Liver (tissue), 9 donors: ENCODE results near the gene CBFA2T2. TPM values are rescaled to one million over a fixed set of nuclear protein-coding genes. Genes with fewer than 3 reads are reported as not detected.

Experiments
- DNase-seq: peaks from one replicate; pipeline ENCODE4 v3.0.0-alpha.2; 2017; ENCODE audit warnings: low spot score
- H3K27ac ChIP-seq, 2 donors: one replicate each; pipeline ENCODE4 v1.7.0; 2013; ENCODE audit warnings: inconsistent platforms in 2 of 2, low read length in 2 of 2, control low read depth in 1 of 2, low read depth in 1 of 2, mild to moderate bottlenecking in 1 of 2
- H3K27me3 ChIP-seq, 4 donors: one replicate each; pipeline versions ENCODE4 v1.6.1 to v1.7.0; 2013; ENCODE audit warnings: low read length in 3 of 4, inconsistent platforms in 1 of 4, mild to moderate bottlenecking in 1 of 4, moderate library complexity in 1 of 4; ENCODE audit not compliant: control insufficient read depth in 4 of 4, insufficient read depth in 4 of 4
- H3K36me3 ChIP-seq, 4 donors: one replicate each; pipeline versions ENCODE4 v1.6.1 to v1.7.0; 2013; ENCODE audit warnings: low read length in 3 of 4, mild to moderate bottlenecking in 3 of 4, low read depth in 1 of 4, moderate library complexity in 1 of 4; ENCODE audit not compliant: control insufficient read depth in 4 of 4, insufficient read depth in 3 of 4
- H3K4me1 ChIP-seq, 4 donors: one replicate each; pipeline versions ENCODE4 v1.6.1 to v1.7.0; 2013; ENCODE audit warnings: low read length in 3 of 4, mild to moderate bottlenecking in 3 of 4, moderate library complexity in 1 of 4; ENCODE audit not compliant: control insufficient read depth in 4 of 4, insufficient read depth in 4 of 4
- H3K4me3 ChIP-seq, 3 donors: one replicate each; pipeline versions ENCODE4 v1.6.1 to v1.7.0; 2013; ENCODE audit warnings: low read length in 3 of 3, control low read depth in 1 of 3, low read depth in 1 of 3, mild to moderate bottlenecking in 1 of 3
- H3K9ac ChIP-seq, 2 donors: one replicate each; pipeline ENCODE4 v1.7.0; 2013; ENCODE audit warnings: low read length in 2 of 2, mild to moderate bottlenecking in 2 of 2, moderate library complexity in 2 of 2, control low read depth in 1 of 2, low read depth in 1 of 2
- H3K9me3 ChIP-seq, 4 donors: one replicate each; pipeline versions ENCODE4 v1.6.1 to v1.7.0; 2013; ENCODE audit warnings: low read length in 3 of 4; ENCODE audit not compliant: control insufficient read depth in 4 of 4
- FOXA1 ChIP-seq: IDR thresholded peaks from 2 replicates; pipeline ENCODE4 v1.6.1; 2016; ENCODE audit warnings: antibody characterized with exemption
- FOXA2 ChIP-seq: IDR thresholded peaks from 2 replicates; pipeline ENCODE4 v1.6.1; 2016; ENCODE audit warnings: antibody characterized with exemption
- GABPA ChIP-seq, 2 donors: IDR thresholded peaks in 1 of 2; conservative IDR thresholded peaks in 1 of 2; 2 replicates each; pipeline ENCODE4 v1.6.1; 2016; ENCODE audit warnings: antibody characterized with exemption in 2 of 2, mild to moderate bottlenecking in 1 of 2, moderate library complexity in 1 of 2
- HNF4A ChIP-seq, 2 donors: conservative IDR thresholded peaks; 2 replicates each; pipeline ENCODE4 v1.6.1; 2016; ENCODE audit warnings: antibody characterized with exemption in 2 of 2, mild to moderate bottlenecking in 2 of 2
- HNF4G ChIP-seq: IDR thresholded peaks from 2 replicates; pipeline ENCODE4 v1.6.1; 2016; ENCODE audit warnings: antibody characterized with exemption
- JUND ChIP-seq, 2 donors: IDR thresholded peaks; 2 replicates each; pipeline ENCODE4 v1.6.1; 2016; ENCODE audit warnings: antibody characterized with exemption in 2 of 2
- NR2F2 ChIP-seq: IDR thresholded peaks from 2 replicates; pipeline ENCODE4 v1.6.1; 2016; ENCODE audit warnings: antibody characterized with exemption
- RAD21 ChIP-seq, 2 donors: IDR thresholded peaks; 2 replicates each; pipeline ENCODE4 v1.6.1; 2016; ENCODE audit warnings: antibody characterized with exemption in 2 of 2, mild to moderate bottlenecking in 2 of 2
- RXRA ChIP-seq, 2 donors: IDR thresholded peaks; 2 replicates each; pipeline ENCODE4 v1.6.1; 2017 to 2018; ENCODE audit warnings: antibody characterized with exemption in 2 of 2, mild to moderate bottlenecking in 1 of 2
- SP1 ChIP-seq: IDR thresholded peaks from 2 replicates; pipeline ENCODE4 v1.6.1; 2018; ENCODE audit warnings: antibody characterized with exemption, mild to moderate bottlenecking
- TAF1 ChIP-seq: conservative IDR thresholded peaks from 2 replicates; pipeline ENCODE4 v1.6.1; 2016; ENCODE audit warnings: antibody characterized with exemption, mild to moderate bottlenecking
- YY1 ChIP-seq: IDR thresholded peaks from 2 replicates; pipeline ENCODE4 v1.6.1; 2016; ENCODE audit warnings: antibody characterized with exemption, mild to moderate bottlenecking
- WGBS: extraction: QIAGEN DNeasy Blood & Tissue Kit; methylation state at CpG from one replicate; pipeline ENCODE4 v1.1.7; 2013; 5-methylcytosine and 5-hydroxymethylcytosine counted together
- polyA plus RNA-seq, 2 donors: library from polyadenylated mRNA; stranded (reverse) in 1 of 2; unstranded in 1 of 2; fragments of 200-250 nt in 1 of 2; fragments of >200 nt in 1 of 2; fragmentation: Nextera tagmentation in 1 of 2; extraction: Ambion mirVana in 1 of 2; gene quantifications; one replicate each; pipeline versions ENCODE4 v1.2.1 to v1.2.3, GENCODE V29; 2013 to 2015
- total RNA-seq, 2 donors: library from RNA; depleted of rRNA; stranded (reverse); fragments of >200 nt; gene quantifications; one replicate each; pipeline ENCODE4 v1.2.3, GENCODE V29; 2014
- TF ChIP-seq, protein P1 (sequence below): IDR thresholded peaks from 2 replicates; pipeline ENCODE4 v1.6.1; 2016; ENCODE audit warnings: antibody characterized with exemption, mild to moderate bottlenecking
- TF ChIP-seq, protein P2 (sequence below): IDR thresholded peaks from 2 replicates; pipeline ENCODE4 v1.6.1; 2016; ENCODE audit warnings: antibody characterized with exemption
- TF ChIP-seq, protein P3 (sequence below): IDR thresholded peaks from 2 replicates; pipeline ENCODE4 v1.6.1; 2016; ENCODE audit warnings: antibody characterized with exemption
- TF ChIP-seq, protein P4 (sequence below): IDR thresholded peaks from 2 replicates; pipeline ENCODE4 v1.6.1; 2016; ENCODE audit warnings: antibody characterized with exemption
- donor health status: healthy.
- donor health status: healthy.
- donor health status: healthy.
- donor health status: healthy.
- donor health status: healthy.

Gene CBFA2T2
- total and polyA plus RNA-seq, 4 donors: 2.0 to 5.5 (median 5.3) TPM

DNA sequence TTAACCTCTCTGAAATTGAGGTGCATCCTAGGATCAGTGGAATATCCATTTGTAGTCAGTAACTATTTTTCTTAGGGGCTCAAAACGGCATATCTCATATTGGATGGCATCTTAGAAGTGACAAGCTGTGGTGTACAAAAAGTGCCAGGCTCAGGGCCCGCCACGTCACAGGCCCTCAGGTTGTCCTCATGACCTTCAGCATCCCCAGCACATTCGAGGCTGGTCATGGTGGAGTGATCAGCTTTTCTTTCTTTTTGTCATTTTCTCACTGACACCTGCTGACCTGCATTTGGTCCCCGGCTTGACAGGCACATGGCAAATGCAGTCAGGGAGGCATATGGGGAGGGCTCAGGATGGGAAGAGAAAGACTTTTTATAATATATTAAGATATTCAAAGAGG lies 203.4 kb downstream of the CBFA2T2 start:
- 89% methylated on average over 5 of the region's 5 CpGs for WGBS
- Histone ChIP-seq H3K9ac (no peak overlapping the region), H3K27ac (no peak overlapping the region)

DNA sequence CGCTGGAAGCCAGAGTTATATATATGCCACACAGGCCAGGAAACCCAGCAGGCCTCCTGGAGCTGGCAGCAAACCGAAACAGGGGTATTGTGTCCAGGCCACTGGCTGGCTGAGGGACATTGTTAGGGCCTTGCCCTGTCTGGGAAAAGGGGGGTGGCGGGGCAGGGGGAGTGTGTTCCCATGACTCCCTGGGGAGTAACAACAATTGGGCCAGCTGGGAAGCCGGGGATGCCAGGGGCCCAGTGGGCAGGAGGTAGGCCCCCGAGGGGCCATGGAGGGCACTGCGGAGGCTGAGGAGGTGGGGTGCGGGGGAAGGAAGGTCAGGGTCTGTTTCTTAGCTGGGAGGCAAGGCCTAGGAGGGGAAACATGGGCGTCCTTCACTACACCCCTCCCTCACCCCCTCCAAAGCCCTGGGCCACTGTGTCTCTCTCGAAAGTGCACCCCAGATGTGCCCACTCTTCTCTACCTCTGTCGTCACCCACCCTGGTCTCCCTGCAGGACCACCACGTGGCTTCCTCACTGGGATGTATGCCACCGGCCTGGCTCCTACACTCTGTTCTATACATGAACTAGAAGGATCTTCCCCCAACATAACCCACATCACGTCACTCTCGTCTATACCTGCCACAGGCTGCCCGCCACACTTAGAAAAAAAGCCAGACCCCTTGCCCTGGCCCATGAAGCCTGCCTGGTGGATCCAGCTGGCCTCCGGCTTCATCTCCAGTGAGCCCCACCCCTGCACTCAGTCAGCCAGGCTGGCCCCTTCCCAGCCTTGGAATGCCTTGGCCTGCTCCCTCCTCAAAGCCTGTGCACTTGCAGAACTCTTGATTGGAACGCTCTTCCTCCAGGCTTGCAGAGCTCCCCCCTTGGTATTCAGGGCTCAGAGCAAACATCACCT lies 204.1 kb downstream of the CBFA2T2 start:
- no peak overlapping the region for H3K4me3 ChIP-seq
- no peaks in the 10 kb centered on the region for H3K27me3 ChIP-seq
- H3K9me3 ChIP-seq: no peaks in the 10 kb centered on the region
- no peaks in the 10 kb centered on the region for H3K4me1 ChIP-seq
- no peak overlapping the region for H3K27ac ChIP-seq
- DNase-seq: no peak
- 90% methylated on average over 17 of the region's 17 CpGs for WGBS
- H3K9ac ChIP-seq: no peak overlapping the region
- no peaks in the 10 kb centered on the region for H3K36me3 ChIP-seq
- TF ChIP-seq NR2F2 (no peak), YY1 (no peak), GABPA (IDR thresholded peaks at IDR 0.05 in 1 of 2, conservative IDR thresholded peaks at IDR 0.05 in 1 of 2) (no peak), HNF4G (no peak), RAD21 (IDR thresholded peaks at IDR 0.05) (no peak), SP1 (no peak), RXRA (IDR thresholded peaks at IDR 0.05) (no peak), TAF1 (no peak), HNF4A (conservative IDR thresholded peaks at IDR 0.05) (no peak), JUND (IDR thresholded peaks at IDR 0.05) (no peak)
- TF ChIP-seq, protein P1, sequence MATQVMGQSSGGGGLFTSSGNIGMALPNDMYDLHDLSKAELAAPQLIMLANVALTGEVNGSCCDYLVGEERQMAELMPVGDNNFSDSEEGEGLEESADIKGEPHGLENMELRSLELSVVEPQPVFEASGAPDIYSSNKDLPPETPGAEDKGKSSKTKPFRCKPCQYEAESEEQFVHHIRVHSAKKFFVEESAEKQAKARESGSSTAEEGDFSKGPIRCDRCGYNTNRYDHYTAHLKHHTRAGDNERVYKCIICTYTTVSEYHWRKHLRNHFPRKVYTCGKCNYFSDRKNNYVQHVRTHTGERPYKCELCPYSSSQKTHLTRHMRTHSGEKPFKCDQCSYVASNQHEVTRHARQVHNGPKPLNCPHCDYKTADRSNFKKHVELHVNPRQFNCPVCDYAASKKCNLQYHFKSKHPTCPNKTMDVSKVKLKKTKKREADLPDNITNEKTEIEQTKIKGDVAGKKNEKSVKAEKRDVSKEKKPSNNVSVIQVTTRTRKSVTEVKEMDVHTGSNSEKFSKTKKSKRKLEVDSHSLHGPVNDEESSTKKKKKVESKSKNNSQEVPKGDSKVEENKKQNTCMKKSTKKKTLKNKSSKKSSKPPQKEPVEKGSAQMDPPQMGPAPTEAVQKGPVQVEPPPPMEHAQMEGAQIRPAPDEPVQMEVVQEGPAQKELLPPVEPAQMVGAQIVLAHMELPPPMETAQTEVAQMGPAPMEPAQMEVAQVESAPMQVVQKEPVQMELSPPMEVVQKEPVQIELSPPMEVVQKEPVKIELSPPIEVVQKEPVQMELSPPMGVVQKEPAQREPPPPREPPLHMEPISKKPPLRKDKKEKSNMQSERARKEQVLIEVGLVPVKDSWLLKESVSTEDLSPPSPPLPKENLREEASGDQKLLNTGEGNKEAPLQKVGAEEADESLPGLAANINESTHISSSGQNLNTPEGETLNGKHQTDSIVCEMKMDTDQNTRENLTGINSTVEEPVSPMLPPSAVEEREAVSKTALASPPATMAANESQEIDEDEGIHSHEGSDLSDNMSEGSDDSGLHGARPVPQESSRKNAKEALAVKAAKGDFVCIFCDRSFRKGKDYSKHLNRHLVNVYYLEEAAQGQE: no peak
- TF ChIP-seq, protein P2, sequence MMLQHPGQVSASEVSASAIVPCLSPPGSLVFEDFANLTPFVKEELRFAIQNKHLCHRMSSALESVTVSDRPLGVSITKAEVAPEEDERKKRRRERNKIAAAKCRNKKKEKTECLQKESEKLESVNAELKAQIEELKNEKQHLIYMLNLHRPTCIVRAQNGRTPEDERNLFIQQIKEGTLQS: no peak
- TF ChIP-seq, protein P3, sequence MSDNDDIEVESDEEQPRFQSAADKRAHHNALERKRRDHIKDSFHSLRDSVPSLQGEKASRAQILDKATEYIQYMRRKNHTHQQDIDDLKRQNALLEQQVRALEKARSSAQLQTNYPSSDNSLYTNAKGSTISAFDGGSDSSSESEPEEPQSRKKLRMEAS: no peak

More for the DNA sequence above, 203.4 kb downstream of the CBFA2T2 start:
- Histone ChIP-seq H3K27me3 (no peaks in the 10 kb centered on the region), H3K4me1 (no peaks in the 10 kb centered on the region), H3K4me3 (no peak overlapping the region), H3K9me3 (no peaks in the 10 kb centered on the region), H3K36me3 (no peaks in the 10 kb centered on the region)
- no peak for DNase-seq
- TF ChIP-seq YY1 (no peak), NR2F2 (no peak), GABPA (IDR thresholded peaks at IDR 0.05 in 1 of 2, conservative IDR thresholded peaks at IDR 0.05 in 1 of 2) (no peak), FOXA1 (no peak), TAF1 (no peak), FOXA2 (no peak), RAD21 (IDR thresholded peaks at IDR 0.05) (no peak), JUND (IDR thresholded peaks at IDR 0.05) (no peak), RXRA (IDR thresholded peaks at IDR 0.05) (no peak), SP1 (no peak)
- TF ChIP-seq, protein P1: no peak
- TF ChIP-seq, protein P2: no peak
- TF ChIP-seq, protein P4, sequence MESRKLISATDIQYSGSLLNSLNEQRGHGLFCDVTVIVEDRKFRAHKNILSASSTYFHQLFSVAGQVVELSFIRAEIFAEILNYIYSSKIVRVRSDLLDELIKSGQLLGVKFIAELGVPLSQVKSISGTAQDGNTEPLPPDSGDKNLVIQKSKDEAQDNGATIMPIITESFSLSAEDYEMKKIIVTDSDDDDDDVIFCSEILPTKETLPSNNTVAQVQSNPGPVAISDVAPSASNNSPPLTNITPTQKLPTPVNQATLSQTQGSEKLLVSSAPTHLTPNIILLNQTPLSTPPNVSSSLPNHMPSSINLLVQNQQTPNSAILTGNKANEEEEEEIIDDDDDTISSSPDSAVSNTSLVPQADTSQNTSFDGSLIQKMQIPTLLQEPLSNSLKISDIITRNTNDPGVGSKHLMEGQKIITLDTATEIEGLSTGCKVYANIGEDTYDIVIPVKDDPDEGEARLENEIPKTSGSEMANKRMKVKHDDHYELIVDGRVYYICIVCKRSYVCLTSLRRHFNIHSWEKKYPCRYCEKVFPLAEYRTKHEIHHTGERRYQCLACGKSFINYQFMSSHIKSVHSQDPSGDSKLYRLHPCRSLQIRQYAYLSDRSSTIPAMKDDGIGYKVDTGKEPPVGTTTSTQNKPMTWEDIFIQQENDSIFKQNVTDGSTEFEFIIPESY: no peak
- TF ChIP-seq, protein P3: no peak
